DMS 273 treated with DMSO at 0.1 percent for 48 hours (cell line): Measurements from ENCODE around the gene BCHE.

ENCODE experiments used
- DNase-seq: peaks from one replicate; lab custom pipeline; 2025; lab: John Stamatoyannopoulos, UW

The BCHE gene

GRCh38 chr3:165837058-165837525 lies at the start of gene BCHE:
TSS of gene BCHE (minus strand) at chr3:165837423. CDS start at chr3:165831033, 6,390 bp downstream.
- DNase-seq, result no peak

- no peak for DNase-seq
These were observed 48.5 kb upstream of the BCHE start for GRCh38 chr3:165885558-165886270.

GRCh38 chr3:165884518-165884917 lies 47.3 kb upstream of the BCHE start:
- DNase-seq, result no peak

GRCh38 chr3:165883863-165884478 lies 46.7 kb upstream of the BCHE start:
- DNase-seq, result no peak

GRCh38 chr3:165883117-165883516 lies 45.9 kb upstream of the BCHE start:
- no peak for DNase-seq

GRCh38 chr3:165875644-165876043 lies 38.4 kb upstream of the BCHE start:
- DNase-seq, result no peak

GRCh38 chr3:165874663-165875489 lies 37.7 kb upstream of the BCHE start:
- DNase-seq, result no peak

GRCh38 chr3:165868088-165868487 lies 30.9 kb upstream of the BCHE start:
- DNase-seq, result no peak

GRCh38 chr3:165859061-165859460 lies 21.8 kb upstream of the BCHE start:
- no peak for DNase-seq

GRCh38 chr3:165855581-165855980 lies 18.4 kb upstream of the BCHE start:
- DNase-seq, result no peak

- DNase-seq, result no peak
These were observed 17.5 kb upstream of the BCHE start for GRCh38 chr3:165854696-165855095.

- DNase-seq, result no peak
These were observed 15.5 kb upstream of the BCHE start for GRCh38 chr3:165852711-165853110.

- no peak for DNase-seq
These were observed 15.0 kb upstream of the BCHE start for GRCh38 chr3:165852191-165852590.

- DNase-seq, result no peak
These were observed 8.8 kb upstream of the BCHE start for GRCh38 chr3:165846056-165846455.

GRCh38 chr3:165839296-165840076 lies 2.3 kb upstream of the BCHE start:
- DNase-seq, result no peak

- no peak for DNase-seq
These were observed 578 bp upstream of the BCHE start for GRCh38 chr3:165837801-165838200.

- DNase-seq, result no peak
These were observed 1.8 kb downstream of the BCHE start for GRCh38 chr3:165835431-165835830.

GRCh38 chr3:165830746-165831145 lies 6.5 kb downstream of the BCHE start:
- no peak for DNase-seq

GRCh38 chr3:165827883-165828282 lies 9.3 kb downstream of the BCHE start:
- DNase-seq, result no peak

- no peak for DNase-seq
These were observed 10.0 kb downstream of the BCHE start for GRCh38 chr3:165827233-165827632.

GRCh38 chr3:165820671-165821123 lies 16.5 kb downstream of the BCHE start:
- DNase-seq, result no peak

GRCh38 chr3:165817160-165817709 lies 20.0 kb downstream of the BCHE start:
- DNase-seq, result no peak
